Tongue (tissue), 2 donors: Measurements from ENCODE around the gene LMAN1. TPM values are rescaled to one million over a fixed set of nuclear protein-coding genes. Genes with fewer than 3 reads are reported as not detected.

Source experiments
- DNase-seq: peaks from one replicate; pipeline ENCODE4 v3.0.0-alpha.2; 2015
- total RNA-seq: library from RNA; depleted of rRNA; stranded (reverse); fragments of >200 nt; gene quantifications from one replicate; pipeline ENCODE4 v1.2.3, GENCODE V29; 2014

Gene LMAN1
- total RNA-seq, 1 donor from 2014 or later, result 132 TPM

- DNase-seq, result no peak
Measured at GRCh38 chr18:59303656-59304195, 55.3 kb downstream of the LMAN1 start.

- no peak for DNase-seq
Measured at GRCh38 chr18:59303006-59303405, 56.1 kb downstream of the LMAN1 start.

- DNase-seq, result no peak
Measured at GRCh38 chr18:59301929-59302328, 57.1 kb downstream of the LMAN1 start.

GRCh38 chr18:59300676-59301285 is 58.3 kb downstream of the LMAN1 start:
- no peak for DNase-seq

GRCh38 chr18:59298871-59299270 is 60.2 kb downstream of the LMAN1 start:
- no peak for DNase-seq

- no peak for DNase-seq
Measured at GRCh38 chr18:59293317-59293716, 65.7 kb downstream of the LMAN1 start.

GRCh38 chr18:59286341-59286740 is 72.7 kb downstream of the LMAN1 start:
- no peak for DNase-seq

GRCh38 chr18:59282341-59282740 is 76.7 kb downstream of the LMAN1 start:
- no peak for DNase-seq

- no peak for DNase-seq
Measured at GRCh38 chr18:59279722-59280121, 79.3 kb downstream of the LMAN1 start.

GRCh38 chr18:59279193-59279592 is 79.9 kb downstream of the LMAN1 start:
- no peak for DNase-seq

- DNase-seq, result no peak
Measured at GRCh38 chr18:59278793-59279192, 80.3 kb downstream of the LMAN1 start.

Other genes with a start within 250 kb of the LMAN1 start
- 7.0 TPM for gene SEC11C, start 219.4 kb downstream of the LMAN1 start, total RNA-seq
- gene GRP, start 139.1 kb downstream of the LMAN1 start, total RNA-seq, result 1.3 TPM
- gene RAX, start 85.8 kb downstream of the LMAN1 start, total RNA-seq, result not detected
- gene CPLX4, start 40.6 kb downstream of the LMAN1 start, total RNA-seq, result not detected